SW480 (cell line): ENCODE results near the gene NEURL1B.

Experiments used
- DNase-seq: peaks from one replicate; pipeline ENCODE4 v3.0.0-alpha.2; 2016; ENCODE audit warnings: low spot score

The NEURL1B gene

DNA sequence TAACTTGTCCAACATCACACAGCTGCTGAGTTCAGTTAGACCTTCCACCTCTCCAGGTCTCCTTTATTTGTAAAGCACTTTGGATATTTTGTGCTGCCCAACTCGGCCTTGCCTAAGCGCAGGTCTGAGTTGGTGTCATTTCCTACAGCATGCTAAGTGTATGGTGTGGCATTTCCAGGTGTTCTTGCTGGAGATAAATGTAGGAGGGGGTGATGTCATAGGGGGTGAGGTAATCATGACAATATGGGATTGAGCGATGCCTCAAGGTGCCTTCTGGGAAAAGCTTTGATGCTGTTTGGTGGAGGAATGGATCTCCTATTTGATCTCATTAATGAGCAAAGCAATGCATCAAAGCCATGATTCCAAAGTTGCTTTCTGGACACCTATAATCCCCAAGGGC lies 32.3 kb upstream of the NEURL1B start:
- no peak for DNase-seq

GRCh38 chr5:172610643-172611042 lies 30.4 kb upstream of the NEURL1B start:
- no peak for DNase-seq

DNA sequence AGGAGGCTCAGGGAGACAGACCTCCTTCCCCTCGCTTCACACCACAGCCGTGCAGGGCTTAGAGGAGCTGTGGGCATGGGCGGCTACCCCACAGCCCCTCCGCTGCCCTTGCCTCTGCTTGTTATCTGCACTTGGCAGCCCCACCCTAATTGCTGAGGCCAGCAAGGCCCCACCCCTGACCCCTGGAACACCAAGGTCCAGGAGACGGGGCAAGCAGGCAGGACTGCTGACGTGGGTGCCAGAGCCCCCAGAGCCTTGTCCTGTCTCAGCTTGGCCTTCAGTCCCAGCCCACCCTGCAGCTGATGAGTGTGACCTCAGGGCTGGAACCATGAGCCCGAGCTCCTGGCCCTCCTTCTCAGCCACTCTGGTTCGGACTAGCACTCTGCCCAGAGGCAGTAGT lies 29.1 kb upstream of the NEURL1B start:
- DNase-seq = no peak

DNA sequence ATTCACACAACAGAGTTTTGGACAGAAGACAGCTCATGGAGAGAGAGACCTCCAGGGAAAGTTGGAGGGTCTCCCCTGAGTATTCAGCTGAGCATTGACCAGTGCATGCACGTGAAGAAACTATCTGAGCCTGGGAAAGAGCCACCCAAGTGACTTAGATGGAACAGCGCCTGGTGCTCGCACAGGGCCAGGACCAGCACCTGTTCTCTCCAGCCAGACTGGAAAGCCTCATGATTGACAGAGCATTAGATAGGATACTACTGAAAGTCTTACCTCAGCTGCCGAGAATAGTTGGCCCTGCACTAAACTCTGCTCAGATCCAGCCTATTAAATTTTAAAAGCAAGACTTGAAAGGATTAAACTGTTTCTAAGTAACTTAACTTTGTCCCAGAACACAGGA lies 28.3 kb upstream of the NEURL1B start:
- DNase-seq = no peak

GRCh38 chr5:172616136-172616535 lies 24.9 kb upstream of the NEURL1B start:
- DNase-seq = no peak

DNA sequence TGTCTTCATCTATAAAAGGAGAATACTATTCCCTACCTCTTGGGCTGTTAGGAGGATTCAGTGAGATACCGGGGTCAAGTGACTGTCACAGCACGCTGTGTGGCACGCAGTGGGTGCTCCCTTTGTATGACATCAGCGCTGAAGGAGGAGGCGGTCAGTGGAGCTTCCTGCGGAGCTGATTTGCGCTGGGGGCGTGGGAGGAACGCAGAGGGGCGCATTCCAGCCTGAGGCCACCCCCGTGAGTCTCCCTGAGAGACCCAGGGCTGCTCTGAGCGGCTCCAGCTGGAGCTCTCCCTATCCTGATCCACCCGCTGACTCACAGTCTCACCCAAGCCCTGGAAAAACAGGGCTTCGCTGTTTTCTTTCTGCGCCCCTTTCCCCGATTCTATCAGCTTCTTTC lies 24.3 kb upstream of the NEURL1B start:
- no peak for DNase-seq

DNA sequence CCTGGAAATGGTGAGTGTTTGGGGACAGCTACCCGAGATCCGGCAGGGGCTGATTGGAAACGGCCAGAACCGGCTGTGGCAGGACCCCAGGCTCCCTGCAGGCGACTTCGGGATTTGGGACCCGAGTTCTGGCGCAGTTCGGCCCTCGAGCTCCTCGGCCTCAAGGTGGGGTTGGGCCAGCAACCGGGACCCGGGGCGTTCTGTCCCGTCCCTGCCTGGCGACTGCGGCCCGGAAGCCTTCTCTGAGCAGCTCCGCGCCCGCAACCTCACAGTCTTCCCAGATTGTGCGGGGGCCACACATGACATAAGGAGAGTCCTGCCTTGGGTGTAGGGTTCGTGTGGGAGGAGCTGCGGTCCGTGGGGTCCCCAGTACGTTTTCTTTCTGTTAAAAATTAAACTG lies 23.2 kb upstream of the NEURL1B start:
- DNase-seq = no peak

- DNase-seq = no peak
Observed at GRCh38 chr5:172618574-172619365, 22.3 kb upstream of the NEURL1B start.

DNA sequence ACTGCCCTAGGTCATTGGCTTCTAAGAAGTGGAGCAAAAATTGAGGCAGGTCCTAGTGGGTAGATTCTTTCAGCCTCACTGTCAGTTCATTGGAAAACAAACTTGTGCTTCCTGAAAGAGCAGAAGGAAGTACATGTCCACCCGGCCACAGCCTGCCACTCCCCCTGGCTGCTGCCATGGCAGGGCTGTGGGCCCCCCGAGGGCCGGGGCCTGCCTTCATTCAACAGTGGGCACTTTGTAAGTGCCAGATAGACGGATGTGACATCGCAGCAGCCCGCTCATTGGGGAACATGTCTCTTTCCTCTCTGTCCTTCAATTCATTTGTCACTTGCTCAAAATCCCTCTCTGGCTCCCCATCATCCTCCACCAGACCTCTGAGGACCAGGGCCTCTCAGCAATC lies 20.6 kb upstream of the NEURL1B start:
- DNase-seq = no peak

DNA sequence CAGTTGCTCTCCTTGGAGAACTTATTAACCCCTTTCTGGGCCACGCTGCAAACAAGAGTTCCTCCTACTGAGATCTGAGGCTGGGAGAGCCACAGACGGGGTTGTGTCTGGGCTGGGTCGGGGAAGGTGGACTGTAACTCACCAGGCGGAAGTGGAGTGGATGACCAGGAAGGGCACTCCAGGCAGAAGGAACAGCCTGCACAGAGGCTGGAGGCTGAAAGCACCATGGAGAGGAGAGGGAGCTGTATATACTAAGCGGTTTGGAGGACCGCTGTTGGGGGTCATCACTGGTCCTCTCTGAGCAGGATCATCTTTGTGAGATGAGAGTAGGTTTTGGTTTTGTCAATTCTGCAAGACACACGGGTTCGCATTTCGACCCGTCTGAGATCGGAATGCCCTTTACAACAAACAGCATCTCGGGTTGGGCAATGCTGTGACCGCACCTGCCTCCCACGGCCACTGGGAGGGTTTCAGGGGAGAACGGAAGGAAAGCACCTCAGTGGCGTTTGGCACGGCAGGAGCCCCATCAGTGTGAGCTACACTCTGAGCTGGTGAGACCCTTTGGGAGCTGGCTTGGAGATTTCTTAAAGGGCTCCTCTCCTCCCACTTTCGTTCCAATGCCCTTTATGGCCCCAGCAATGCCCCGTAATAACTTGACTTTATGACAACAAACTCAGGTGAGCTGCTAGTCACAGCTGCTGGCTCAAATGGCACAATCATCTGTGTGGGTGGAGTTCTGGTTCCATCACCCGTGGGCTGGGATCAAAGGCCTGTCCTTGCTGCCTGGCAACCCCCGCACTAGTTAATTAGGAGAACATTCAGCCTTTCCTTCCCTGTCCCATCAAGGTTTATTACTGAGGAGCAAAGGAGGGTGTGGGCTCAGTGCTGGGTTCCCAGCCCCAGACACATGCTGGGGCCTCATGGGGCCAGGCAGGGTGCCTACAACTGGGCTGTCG lies 18.7 kb upstream of the NEURL1B start:
- peak; percentile 83 for DNase-seq

DNA sequence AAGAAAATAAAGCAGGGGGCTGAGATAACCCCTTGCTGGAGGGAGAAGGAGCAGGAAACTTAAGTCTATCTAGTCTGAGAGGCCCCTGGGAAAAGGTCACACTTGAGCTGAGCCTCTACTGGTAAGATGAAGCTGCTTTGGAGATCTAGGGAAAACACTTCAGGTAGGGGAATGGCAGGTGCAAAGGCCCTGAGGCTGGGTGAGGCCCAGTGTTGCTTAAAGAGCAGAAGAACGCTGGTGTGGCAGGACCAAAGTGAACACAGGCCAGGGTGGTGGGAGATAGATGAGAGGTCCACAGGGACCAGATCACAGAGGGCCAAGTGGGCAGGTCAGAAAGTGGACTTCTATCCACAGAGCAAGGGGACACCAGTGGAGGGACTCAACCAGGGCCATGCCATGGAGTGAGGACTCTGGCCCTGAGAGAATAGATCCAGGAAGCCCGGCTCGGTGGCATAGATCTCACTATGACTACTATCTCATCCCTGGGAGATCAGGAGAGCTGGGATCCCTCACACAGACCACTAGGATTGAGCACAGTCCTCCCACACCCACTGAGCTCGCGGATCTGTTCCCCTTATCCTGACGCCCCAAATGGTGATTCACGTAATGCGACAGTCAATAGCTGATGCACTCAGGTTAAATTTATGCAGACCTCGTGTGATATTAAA lies 17.6 kb upstream of the NEURL1B start:
- no peak for DNase-seq

- no peak for DNase-seq
Observed at GRCh38 chr5:172624083-172624995, 16.7 kb upstream of the NEURL1B start.

- no peak for DNase-seq
Observed at GRCh38 chr5:172624996-172625964, 15.8 kb upstream of the NEURL1B start.

- no peak for DNase-seq
Observed at GRCh38 chr5:172626031-172626581, 15.0 kb upstream of the NEURL1B start.

DNA sequence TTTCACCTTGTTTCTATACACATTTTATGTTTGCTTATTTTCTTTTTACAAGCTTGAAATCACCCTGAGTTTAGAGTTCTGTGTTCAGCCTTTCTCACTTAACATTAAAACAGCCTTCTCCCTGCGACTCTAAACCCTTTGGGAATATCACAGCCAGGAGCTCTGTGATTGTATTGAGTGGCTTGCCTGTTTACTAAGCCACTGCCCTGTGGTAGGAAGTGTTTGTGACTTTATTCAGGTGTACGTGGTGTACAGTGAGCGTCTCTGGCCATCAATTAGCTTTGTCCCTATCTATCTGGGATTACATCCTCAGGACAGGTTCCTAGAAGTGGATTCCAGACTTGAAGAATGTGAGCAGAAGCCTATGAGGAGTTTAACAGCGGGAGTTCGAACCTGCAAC lies 11.0 kb upstream of the NEURL1B start:
- no peak for DNase-seq

- DNase-seq = no peak
Observed at GRCh38 chr5:172630482-172630881, 10.6 kb upstream of the NEURL1B start.

GRCh38 chr5:172630986-172631385 lies 10.1 kb upstream of the NEURL1B start:
- no peak for DNase-seq

- DNase-seq = no peak
Observed at GRCh38 chr5:172632346-172633092, 8.5 kb upstream of the NEURL1B start.

DNA sequence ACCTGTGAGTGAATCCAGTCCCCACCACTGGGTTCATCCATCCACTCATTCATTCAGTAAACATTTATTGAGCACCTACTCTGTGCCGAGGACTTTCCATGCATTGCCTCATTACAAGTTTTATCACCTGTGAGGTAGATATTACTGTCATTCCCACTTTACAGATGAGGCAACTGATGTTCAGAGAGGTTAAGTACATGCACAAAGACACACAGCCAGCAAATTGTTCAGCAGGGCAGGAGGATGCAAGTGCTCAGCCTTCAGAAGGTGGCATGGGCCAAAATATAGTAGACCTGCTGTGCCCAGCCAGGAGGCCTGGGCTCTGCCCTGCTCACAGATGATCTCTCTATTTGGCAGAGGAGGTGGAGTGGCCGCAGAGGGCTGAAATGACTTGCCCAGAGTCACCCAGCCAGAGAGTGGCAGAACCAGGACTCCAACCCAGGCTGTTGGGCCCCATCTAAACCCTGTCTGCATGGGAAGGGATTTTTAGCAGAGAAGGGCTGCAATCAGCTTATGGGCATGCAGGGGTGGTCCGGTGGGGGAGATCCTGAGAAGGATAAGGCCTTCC lies 7.6 kb upstream of the NEURL1B start:
- no peak for DNase-seq
